Dendritic cell treated with granulocyte-macrophage colony-stimulating factor and Interleukin-4, amounts not matched to agents 40 ng/mL and 50 ng/mL, for 4 days (primary cell): ENCODE measurements around the gene SUMO4.
"Not testable (repeated sequence)": the region's sequence is repeated elsewhere in the genome, so short reads cannot be mapped to it uniquely, and the experiment has no call there.

ENCODE experiments used
- H3K27ac Mint-ChIP-seq: one replicate; pipeline ENCODE4 v1.8.0; 2022; ENCODE audit warnings: mild to moderate bottlenecking, mixed read lengths
- H3K27me3 Mint-ChIP-seq: one replicate; pipeline ENCODE4 v1.8.0; 2022; ENCODE audit warnings: mild to moderate bottlenecking, mixed read lengths
- H3K36me3 Mint-ChIP-seq: one replicate; pipeline ENCODE4 v1.8.0; 2022; ENCODE audit warnings: low read depth, mixed read lengths
- H3K4me1 Mint-ChIP-seq: one replicate; pipeline ENCODE4 v1.8.0; 2022; ENCODE audit warnings: low read depth, mixed read lengths
- H3K4me3 Mint-ChIP-seq: one replicate; pipeline ENCODE4 v1.8.0; 2022; ENCODE audit warnings: mild to moderate bottlenecking, moderate library complexity, mixed read lengths
- H3K9me3 Mint-ChIP-seq: one replicate; pipeline ENCODE4 v1.8.0; 2022; ENCODE audit warnings: mixed read lengths
- intact Hi-C: fragments of 100-400 bp; cut with micrococcal nuclease; formaldehyde crosslinking; loops from one replicate; pipeline ENCODE4 v1.15.0; 2022

Gene SUMO4

DNA sequence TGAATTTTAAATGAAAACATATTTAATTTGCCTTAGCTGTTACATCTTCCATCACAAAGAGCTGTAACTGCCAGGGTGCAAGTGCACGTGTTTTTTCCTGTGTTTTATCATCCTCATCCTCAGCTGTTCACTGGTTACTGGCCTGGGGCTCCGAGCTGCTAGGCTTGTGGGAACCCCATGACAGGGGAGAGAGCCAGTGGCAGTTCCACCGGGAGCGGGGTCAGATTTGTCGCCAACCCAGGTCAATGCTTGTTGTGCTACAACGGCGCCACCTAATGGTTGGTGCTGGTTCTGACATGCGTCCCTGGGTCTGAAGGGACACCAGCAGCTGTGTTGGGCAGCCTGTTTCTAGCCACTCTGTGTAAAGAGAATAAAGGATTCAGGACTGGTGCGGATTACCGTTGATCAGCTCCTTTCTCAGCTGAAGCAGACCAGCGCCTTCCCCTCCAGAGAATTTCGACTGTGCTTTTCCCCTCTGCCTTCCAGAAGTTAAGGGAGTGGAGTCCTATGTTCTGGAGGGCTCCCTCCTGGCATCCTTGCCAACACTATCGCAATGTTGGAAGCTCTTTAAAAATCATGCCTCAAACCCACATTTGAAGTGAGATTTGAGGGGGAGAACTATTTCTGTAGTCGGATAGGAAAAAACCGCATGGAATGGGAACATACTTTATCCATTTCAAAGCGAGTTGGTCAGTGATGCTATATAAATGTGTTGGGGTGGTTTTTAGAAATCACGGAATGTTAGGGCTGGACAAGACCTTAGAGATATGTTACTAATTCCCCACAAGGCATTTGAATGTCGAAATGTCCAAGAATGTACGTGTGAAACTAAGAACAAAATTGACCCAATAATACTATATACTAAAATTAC is 32.1 kb downstream of the SUMO4 start:
- Mint-ChIP-seq H3K27me3 (no peaks in the 10 kb centered on the region), H3K36me3 (no peaks in the 10 kb centered on the region), H3K4me3 (no peak overlapping the region), H3K4me1 (peaks cover 15% of the 10 kb centered on the region), H3K27ac (no peak overlapping the region), H3K9me3 (no peaks in the 10 kb centered on the region)
- intact Hi-C loops: loop anchor here (1.0 to 5.0 kb wide), 4 partner anchors 86 to 404 kb away; no protein-coding TSS in a partner anchor

- Mint-ChIP-seq H3K9me3 (no peaks in the 10 kb centered on the region), H3K27ac (no peak overlapping the region), H3K4me3 (no peak overlapping the region), H3K4me1 (peaks cover 15% of the 10 kb centered on the region), H3K36me3 (no peaks in the 10 kb centered on the region), H3K27me3 (no peaks in the 10 kb centered on the region)
- intact Hi-C loops: loop anchor here (5.0 kb wide), 1 partner anchor 241 kb away; no protein-coding TSS in a partner anchor
Measured at GRCh38 chr6:149433405-149433804, 33.3 kb downstream of the SUMO4 start.

GRCh38 chr6:149433881-149434280 is 33.8 kb downstream of the SUMO4 start:
- Mint-ChIP-seq H3K36me3 (no peaks in the 10 kb centered on the region), H3K4me1 (peaks cover 17% of the 10 kb centered on the region), H3K27me3 (no peaks in the 10 kb centered on the region), H3K9me3 (no peaks in the 10 kb centered on the region), H3K4me3 (no peak overlapping the region), H3K27ac (peak overlapping the region; percentile 43)
- intact Hi-C loops: loop anchor here (5.0 kb wide), 1 partner anchor 242 kb away; no protein-coding TSS in a partner anchor

- Mint-ChIP-seq H3K36me3 (no peaks in the 10 kb centered on the region), H3K27ac (no peak overlapping the region), H3K4me1 (peaks cover 24% of the 10 kb centered on the region), H3K4me3 (no peak overlapping the region), H3K9me3 (no peaks in the 10 kb centered on the region), H3K27me3 (no peaks in the 10 kb centered on the region)
- intact Hi-C loops: no loop called here
Measured at GRCh38 chr6:149435919-149436586, 36.0 kb downstream of the SUMO4 start.

- Mint-ChIP-seq H3K27ac (no peak overlapping the region), H3K4me1 (peaks cover 24% of the 10 kb centered on the region), H3K4me3 (no peak overlapping the region), H3K27me3 (no peaks in the 10 kb centered on the region), H3K36me3 (no peaks in the 10 kb centered on the region), H3K9me3 (no peaks in the 10 kb centered on the region)
- intact Hi-C loops: no loop called here
Measured at GRCh38 chr6:149436647-149437046, 36.6 kb downstream of the SUMO4 start.

DNA sequence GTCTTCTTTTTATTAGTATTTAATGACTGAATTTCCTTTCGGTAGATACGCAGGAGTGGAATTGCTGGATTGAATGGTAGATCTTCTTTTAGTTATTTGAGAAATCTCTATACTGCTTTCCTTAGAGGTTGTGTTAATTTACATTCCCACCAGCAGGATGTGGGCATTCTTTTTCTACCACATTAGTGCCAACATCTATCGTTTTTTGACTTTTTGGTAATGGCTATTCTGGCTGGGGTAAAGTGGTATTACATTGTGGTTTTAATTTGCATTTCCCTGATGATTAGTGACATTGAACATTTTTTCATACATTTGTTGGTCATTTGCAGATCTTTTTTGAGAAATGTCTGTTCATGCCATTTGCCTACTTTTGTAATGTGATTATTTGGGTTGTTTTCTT is 37.1 kb downstream of the SUMO4 start:
- no peaks in the 10 kb centered on the region for H3K9me3 Mint-ChIP-seq
- intact Hi-C loops: no loop called here
- H3K27ac Mint-ChIP-seq: no peak overlapping the region
- H3K4me1 Mint-ChIP-seq: peaks cover 19% of the 10 kb centered on the region
- no peak overlapping the region for H3K4me3 Mint-ChIP-seq
- no peaks in the 10 kb centered on the region for H3K27me3 Mint-ChIP-seq
- H3K36me3 Mint-ChIP-seq: no peaks in the 10 kb centered on the region

GRCh38 chr6:149438855-149439254 is 38.8 kb downstream of the SUMO4 start:
- H3K36me3 Mint-ChIP-seq: no peaks in the 10 kb centered on the region
- no peaks in the 10 kb centered on the region for H3K9me3 Mint-ChIP-seq
- H3K27ac Mint-ChIP-seq: no peak overlapping the region
- H3K27me3 Mint-ChIP-seq: peaks cover 2% of the 10 kb centered on the region
- peaks cover 20% of the 10 kb centered on the region for H3K4me1 Mint-ChIP-seq
- intact Hi-C loops: no loop called here
- H3K4me3 Mint-ChIP-seq: no peak overlapping the region

DNA sequence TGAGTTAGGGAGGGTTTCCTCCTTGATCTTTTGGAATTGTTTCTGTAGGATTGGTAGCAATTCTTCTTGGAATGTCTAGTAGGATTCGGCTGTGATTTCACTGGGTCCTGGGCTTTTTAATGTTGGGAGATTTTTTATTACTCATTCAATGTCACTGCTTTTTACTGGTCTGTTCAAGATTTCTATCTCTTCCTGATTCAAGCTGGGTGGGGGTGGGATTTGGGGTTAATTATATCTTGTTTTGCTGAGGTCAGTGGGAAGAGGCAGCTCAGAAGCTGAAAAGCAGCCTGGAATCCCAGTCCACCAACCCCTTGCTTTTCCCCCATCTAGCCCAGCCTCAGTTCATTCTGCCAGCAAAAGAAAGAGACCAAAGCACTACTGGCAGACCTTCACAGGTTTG is 39.6 kb downstream of the SUMO4 start:
- Mint-ChIP-seq H3K4me3 (no peak overlapping the region), H3K27me3 (peaks cover 2% of the 10 kb centered on the region), H3K27ac (no peak overlapping the region), H3K9me3 (no peaks in the 10 kb centered on the region), H3K36me3 (no peaks in the 10 kb centered on the region), H3K4me1 (peaks cover 17% of the 10 kb centered on the region)
- intact Hi-C loops: no loop called here

- peaks cover 17% of the 10 kb centered on the region for H3K4me1 Mint-ChIP-seq
- intact Hi-C loops: no loop called here
- H3K9me3 Mint-ChIP-seq: no peaks in the 10 kb centered on the region
- peak overlapping the region; percentile 44 for H3K27ac Mint-ChIP-seq
- no peaks in the 10 kb centered on the region for H3K36me3 Mint-ChIP-seq
- no peak overlapping the region for H3K4me3 Mint-ChIP-seq
- peaks cover 2% of the 10 kb centered on the region for H3K27me3 Mint-ChIP-seq
Measured at GRCh38 chr6:149440735-149441671, 40.9 kb downstream of the SUMO4 start.

GRCh38 chr6:149441740-149442139 is 41.7 kb downstream of the SUMO4 start:
- Mint-ChIP-seq H3K36me3 (no peaks in the 10 kb centered on the region), H3K4me1 (peaks cover 17% of the 10 kb centered on the region)
- intact Hi-C loops: no loop called here

DNA sequence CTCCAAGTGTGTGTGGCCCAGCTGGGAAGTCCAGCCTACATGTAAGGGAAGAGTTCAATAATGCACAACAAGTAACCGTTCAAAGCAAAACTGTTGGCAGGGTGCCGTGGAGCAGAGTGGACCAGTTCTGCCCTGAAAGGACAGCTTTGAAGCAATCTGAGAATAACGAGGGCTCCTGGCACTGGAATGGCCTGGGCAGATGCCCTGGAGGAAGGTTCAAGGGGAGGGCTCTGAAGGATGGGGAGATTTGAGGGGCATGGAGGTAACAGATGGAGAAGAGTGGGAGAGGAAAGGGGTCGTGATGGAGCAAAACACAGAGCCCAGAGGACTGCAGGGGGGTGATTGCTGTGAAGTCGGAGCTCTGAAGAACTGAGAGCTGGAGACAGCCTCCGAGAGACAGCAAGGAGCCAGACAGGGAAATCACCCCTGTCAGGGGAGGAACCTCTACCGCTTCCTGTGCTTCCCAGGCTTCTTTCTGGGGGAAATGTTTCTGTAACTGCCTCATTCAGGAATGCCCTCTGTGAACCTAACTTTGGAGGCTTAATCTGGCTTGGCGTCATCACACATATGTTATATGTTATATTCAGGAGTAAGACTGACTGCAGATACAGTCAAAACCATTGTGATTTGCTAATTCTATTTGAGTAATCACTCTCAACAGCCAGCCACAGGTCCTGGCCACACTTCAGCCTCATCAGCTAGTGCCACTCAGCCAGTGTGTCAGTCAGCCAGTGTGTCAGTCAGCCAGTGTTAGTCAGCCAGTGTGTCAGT is 43.5 kb downstream of the SUMO4 start:
- H3K4me3 Mint-ChIP-seq: no peak overlapping the region
- H3K9me3 Mint-ChIP-seq: no peaks in the 10 kb centered on the region
- H3K27ac Mint-ChIP-seq: peak overlapping the region; percentile 21
- peaks cover 2% of the 10 kb centered on the region for H3K27me3 Mint-ChIP-seq
- H3K36me3 Mint-ChIP-seq: peaks cover 13% of the 10 kb centered on the region
- peaks cover 21% of the 10 kb centered on the region for H3K4me1 Mint-ChIP-seq
- intact Hi-C loops: no loop called here

More at GRCh38 chr6:149441740-149442139, 41.7 kb downstream of the SUMO4 start:
- H3K27ac Mint-ChIP-seq: peak overlapping the region; percentile 44
- peaks cover 2% of the 10 kb centered on the region for H3K27me3 Mint-ChIP-seq
- H3K4me3 Mint-ChIP-seq: no peak overlapping the region
- no peaks in the 10 kb centered on the region for H3K9me3 Mint-ChIP-seq

GRCh38 chr6:149444360-149445094 is 44.5 kb downstream of the SUMO4 start:
- intact Hi-C loops, H3K9me3 Mint-ChIP-seq, H3K27me3 Mint-ChIP-seq, H3K4me3 Mint-ChIP-seq: not testable (repeated sequence)
- Mint-ChIP-seq H3K27ac (peak overlapping the region; percentile 49), H3K4me1 (peaks cover 22% of the 10 kb centered on the region), H3K36me3 (peaks cover 22% of the 10 kb centered on the region)
